Osteocyte (in vitro differentiated cells): ENCODE data around the gene GEMIN7. TPM values are rescaled to one million over a fixed set of nuclear protein-coding genes. Genes with fewer than 3 reads are reported as not detected.

ENCODE experiments used
- DNase-seq: peaks from one replicate; pipeline ENCODE4 v3.0.0; 2021; ENCODE audit warnings: mixed read lengths; ENCODE audit not compliant: unreplicated experiment; ENCODE audit errors: extremely low spot score
- H3K27ac Mint-ChIP-seq: one replicate; pipeline ENCODE4 v1.8.0; 2021; ENCODE audit warnings: mild to moderate bottlenecking, mixed read lengths; ENCODE audit not compliant: unreplicated experiment
- H3K27me3 Mint-ChIP-seq: one replicate; pipeline ENCODE4 v1.8.0; 2021; ENCODE audit warnings: mixed read lengths; ENCODE audit not compliant: unreplicated experiment
- H3K36me3 Mint-ChIP-seq: one replicate; pipeline ENCODE4 v1.8.0; 2021; ENCODE audit warnings: mixed read lengths; ENCODE audit not compliant: unreplicated experiment
- H3K4me1 Mint-ChIP-seq: one replicate; pipeline ENCODE4 v1.8.0; 2021; ENCODE audit warnings: mixed read lengths; ENCODE audit not compliant: unreplicated experiment
- H3K4me3 Mint-ChIP-seq: one replicate; pipeline ENCODE4 v1.8.0; 2021; ENCODE audit warnings: mild to moderate bottlenecking, moderate library complexity, mixed read lengths; ENCODE audit not compliant: unreplicated experiment
- H3K9me3 Mint-ChIP-seq: one replicate; pipeline ENCODE4 v1.8.0; 2021; ENCODE audit warnings: mixed read lengths; ENCODE audit not compliant: unreplicated experiment
- CTCF ChIP-seq: fragments of 200-600 bp; sonication (generic); IDR thresholded peaks from 2 replicates; pipeline ENCODE4 v1.5.0; 2021; ENCODE audit warnings: antibody characterized with exemption, mild to moderate bottlenecking, moderate library complexity
- total RNA-seq: library from RNA; stranded (reverse); gene quantifications from 2 replicates; pipeline ENCODE4 v1.2.1, GENCODE V29; 2021

Gene GEMIN7
- total RNA-seq, 1 donor from 2014 or later = 25.8 TPM

- Mint-ChIP-seq H3K9me3 (no peaks in the 10 kb centered on the region), H3K27ac (peak overlapping the region; percentile 100), H3K4me1 (peaks cover 29% of the 10 kb centered on the region), H3K36me3 (peaks cover 14% of the 10 kb centered on the region), H3K27me3 (no peaks in the 10 kb centered on the region), H3K4me3 (peak overlapping the region; percentile 99)
- no peak for DNase-seq
- no peak for TF ChIP-seq CTCF
These were observed 11.5 kb downstream of the GEMIN7 start for GRCh38 chr19:45090606-45091005.

- Mint-ChIP-seq H3K4me3 (peak overlapping the region; percentile 99), H3K4me1 (peaks cover 36% of the 10 kb centered on the region), H3K36me3 (peaks cover 16% of the 10 kb centered on the region), H3K27me3 (no peaks in the 10 kb centered on the region), H3K27ac (peak overlapping the region; percentile 100), H3K9me3 (no peaks in the 10 kb centered on the region)
- peak; percentile 99 for DNase-seq
- TF ChIP-seq CTCF = no peak
These were observed 12.2 kb downstream of the GEMIN7 start for GRCh38 chr19:45091031-45091923.

DNA sequence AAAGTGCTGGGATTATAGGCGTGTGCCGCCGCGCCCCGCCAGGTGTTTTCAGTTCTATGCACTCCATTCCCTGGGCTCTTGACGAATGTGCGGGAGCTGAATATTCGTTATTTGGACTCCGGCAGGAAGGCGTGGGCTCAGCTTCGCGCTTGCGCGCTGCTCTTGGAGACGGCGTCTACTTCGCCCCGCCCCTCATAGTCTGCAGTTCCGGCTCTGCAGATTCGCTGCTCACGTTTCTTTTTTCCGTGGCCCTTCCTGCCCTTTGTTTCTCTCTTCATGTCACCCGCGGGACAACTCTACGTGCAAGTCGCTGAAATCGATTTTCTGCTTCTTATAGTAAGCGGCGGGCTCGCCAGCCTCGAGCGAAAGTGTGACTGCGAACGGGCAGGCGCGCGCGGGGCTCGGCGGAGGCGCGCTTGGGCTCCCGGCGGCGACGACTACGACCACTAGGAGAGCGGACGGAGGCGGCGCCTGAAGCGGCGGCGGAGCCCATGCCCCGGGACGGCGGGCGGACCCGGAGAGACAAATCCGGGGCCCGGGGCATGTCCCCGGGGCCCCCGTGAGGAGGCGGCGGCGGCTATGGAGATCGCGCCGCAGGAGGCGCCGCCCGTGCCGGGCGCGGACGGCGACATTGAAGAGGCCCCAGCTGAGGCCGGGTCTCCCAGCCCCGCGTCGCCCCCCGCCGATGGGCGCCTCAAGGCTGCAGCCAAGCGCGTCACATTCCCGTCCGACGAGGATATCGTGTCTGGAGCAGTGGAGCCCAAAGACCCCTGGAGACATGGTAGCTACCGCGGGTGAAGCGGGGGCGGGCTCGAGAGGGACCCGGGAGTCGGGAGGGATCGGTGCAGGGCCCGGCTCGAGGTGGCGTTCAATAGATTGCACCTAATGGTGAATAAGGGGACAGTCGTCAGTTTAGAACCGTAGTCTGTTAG is 14.0 kb downstream of the GEMIN7 start, which contains the start of gene PPP1R37:
Gene PPP1R37 (plus strand): TSS at position 433 of the 932 bp plus-strand sequence. CDS start 147 bp downstream, at position 580.
- H3K27me3 Mint-ChIP-seq = no peaks in the 10 kb centered on the region
- peak; percentile 49 for TF ChIP-seq CTCF
- peaks cover 53% of the 10 kb centered on the region for H3K4me1 Mint-ChIP-seq
- peaks cover 11% of the 10 kb centered on the region for H3K36me3 Mint-ChIP-seq
- peak; percentile 97 for DNase-seq
- no peaks in the 10 kb centered on the region for H3K9me3 Mint-ChIP-seq
- H3K4me3 Mint-ChIP-seq = peak within 1 kb of the TSS; percentile 99
- peak within 1 kb of the TSS; percentile 100 for H3K27ac Mint-ChIP-seq

- Mint-ChIP-seq H3K27me3 (no peaks in the 10 kb centered on the region), H3K27ac (peak overlapping the region; percentile 100), H3K4me1 (peaks cover 64% of the 10 kb centered on the region), H3K4me3 (peak overlapping the region; percentile 99), H3K9me3 (no peaks in the 10 kb centered on the region), H3K36me3 (peaks cover 8% of the 10 kb centered on the region)
- TF ChIP-seq CTCF = no peak
- DNase-seq = no peak
These were observed 15.1 kb downstream of the GEMIN7 start for GRCh38 chr19:45094137-45094536.
